ENCODE results near the gene CNTNAP5. TPM values are rescaled to one million over a fixed set of nuclear protein-coding genes. Genes with fewer than 3 reads are reported as not detected.

The CNTNAP5 gene
- total and polyA plus RNA-seq, 2 of the 8 experiments (the other 6 are each of a cell fraction or from before 2014, with no cell fraction given), result 0.11 to 0.76 TPM

DNA sequence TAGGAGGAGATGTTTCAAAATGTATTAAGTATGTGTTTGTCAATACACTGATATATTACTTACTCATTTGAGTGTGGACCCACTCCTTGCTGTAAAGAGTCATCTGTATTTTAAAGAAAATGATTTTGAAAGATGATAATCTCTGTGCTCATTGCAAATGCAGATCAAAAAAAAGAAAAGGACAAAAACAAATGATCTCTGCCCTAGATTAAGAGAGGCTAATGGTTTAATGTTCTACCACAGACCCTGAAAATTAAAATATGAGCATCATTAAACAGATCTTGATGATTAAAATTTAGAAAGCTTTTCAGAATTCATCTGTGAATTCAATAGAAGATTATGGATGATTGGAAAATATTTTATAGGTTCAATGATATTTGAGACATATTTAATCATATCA lies 136.5 kb downstream of the CNTNAP5 start:
- Histone ChIP-seq H3K79me1 (ENCODE audit: low read depth, low read length) (no peaks in the 10 kb centered on the region), H2BK15ac (ENCODE audit: low read length) (no peak overlapping the region), H3K14ac (ENCODE audit: insufficient read length) (no peak overlapping the region), H3K79me2 (ENCODE audit: control insufficient read depth in 1 of 2, insufficient read depth in 2 of 2, low read length in 2 of 2) (no peaks in the 10 kb centered on the region), H4K91ac (replicated peaks; ENCODE audit: insufficient read length, low read length) (no peak overlapping the region), H2BK5ac (ENCODE audit: low read depth, low read length) (no peak overlapping the region), H3K4ac (replicated peaks; ENCODE audit: insufficient read length, low read depth, low read length) (no peak overlapping the region), H2BK20ac (ENCODE audit: low read length) (no peak overlapping the region), H3K56ac (replicated peaks; ENCODE audit: insufficient read length, low read depth, low read length) (no peak overlapping the region), H3K9ac (replicated peaks in 1 of 4; ENCODE audit: extremely low read depth in 1 of 4, low read depth in 3 of 4, low read length in 3 of 4) (no peak overlapping the region), H2BK12ac (ENCODE audit: low read depth, low read length) (no peak overlapping the region), H3K4me1 (replicated peaks in 1 of 4; ENCODE audit: control insufficient read depth in 3 of 4, insufficient read depth in 4 of 4, low read length in 3 of 4) (peaks cover 0 to 8% (median 1%) of the 10 kb centered on the region in 4 experiments; a peak in 2 of 7 replicates), H2AFZ (ENCODE audit: low read length) (no peak overlapping the region), H3K27ac (ENCODE audit: low read depth, low read length) (no peak overlapping the region), H3K36me3 (ENCODE audit: control insufficient read depth in 2 of 4, insufficient read depth in 4 of 4, low read length in 3 of 4) (no peaks in the 10 kb centered on the region), H3K23ac (ENCODE audit: insufficient read length) (no peak overlapping the region), H2AK5ac (ENCODE audit: low read depth, low read length) (no peak overlapping the region), H4K5ac (ENCODE audit: insufficient read length, low read depth, low read length) (no peak overlapping the region), H3K23me2 (ENCODE audit: low read depth, low read length) (no peaks in the 10 kb centered on the region), H3K9me3 (ENCODE audit: insufficient read depth in 2 of 2, low read depth in 1 of 2, low read length in 1 of 2) (no peaks in the 10 kb centered on the region), H3K4me2 (ENCODE audit: insufficient read depth in 1 of 2, low read depth in 2 of 2, low read length in 2 of 2) (no peak overlapping the region), H3K4me3 (ENCODE audit: extremely low read depth in 1 of 4, insufficient read depth in 2 of 4, low read depth in 3 of 4, low read length in 4 of 4) (no peak overlapping the region), H2BK120ac (replicated peaks; ENCODE audit: low read depth, low read length) (no peak overlapping the region), H4K8ac (ENCODE audit: extremely low read depth, insufficient read depth, low read length) (no peak overlapping the region), H4K20me1 (replicated peaks in 1 of 2; ENCODE audit: control insufficient read depth in 1 of 2, insufficient read depth in 2 of 2, low read length in 2 of 2) (no peaks in the 10 kb centered on the region), H3K18ac (ENCODE audit: extremely low read depth, low read length) (no peak overlapping the region), H3K27me3 (replicated peaks in 1 of 4; ENCODE audit: control insufficient read depth in 3 of 4, extremely low read depth in 1 of 4, insufficient read depth in 3 of 4, low read length in 3 of 4) (no peaks in the 10 kb centered on the region; a peak in 1 of 7 replicates)
- ChIA-PET POLR2A (ENCODE audit: partially characterized antibody) (no interaction called here), CTCF (ENCODE audit: partially characterized antibody) (interaction anchor here (3.0 to 3.1 kb wide), 2 partner anchors 133 to 135 kb away, joined by 9 to 16 read pairs; partner anchors contain the start of gene CNTNAP5)
- TF ChIP-seq SIX5 (IDR thresholded peaks at IDR 0.05; ENCODE audit: low read depth, low read length), result no peak
- no peak for TF ChIP-seq NANOG (IDR thresholded peaks at IDR 0.05; ENCODE audit: insufficient read depth, low read depth, low read length, poor library complexity, severe bottlenecking)
- no peak for TF ChIP-seq JUND (IDR thresholded peaks at IDR 0.05; ENCODE audit: low read length)
- no peak for TF ChIP-seq BCL11A (IDR thresholded peaks at IDR 0.05; ENCODE audit: low read depth in 2 of 2, low read length in 2 of 2)
- no peak for TF ChIP-seq SAP30 (IDR thresholded peaks at IDR 0.05; ENCODE audit: insufficient read depth, insufficient replicate concordance, low read length)
- DNase-seq (ENCODE audit: low read depth in 1 of 2, low spot score in 2 of 2) (no peak), FAIRE-seq (no peak)

Measured in H1 (cell line).